ENCODE data around the gene TTI1. TPM values are rescaled to one million over a fixed set of nuclear protein-coding genes. Genes with fewer than 3 reads are reported as not detected.

The TTI1 gene
- 52.1 and 55.9 TPM in 2 replicates for total RNA-seq (ENCODE audit: low replicate concordance)

- H3K36me3 ChIP-seq, result peaks cover 12% of the 10 kb centered on the region
- peak within 1 kb of the TSS; percentile 80 for H3K4me3 ChIP-seq
- peak within 1 kb of the TSS; percentile 90 for H3K9ac ChIP-seq
- H3K4me1 Mint-ChIP-seq, result peaks cover 35% of the 10 kb centered on the region
- H3F3A ChIP-seq (ENCODE audit: low read depth), result no peaks in the 10 kb centered on the region
- H3K9me3 ChIP-seq (ENCODE audit: low read depth), result no peaks in the 10 kb centered on the region
- peaks cover 4% of the 10 kb centered on the region for H3K27me3 Mint-ChIP-seq (ENCODE audit: insufficient read depth, low read depth)
- H3K36me3 Mint-ChIP-seq, result peaks cover 30% of the 10 kb centered on the region
- peak within 1 kb of the TSS; percentile 98 for H3K4me3 Mint-ChIP-seq
- H3K27me3 ChIP-seq, result no peaks in the 10 kb centered on the region
- H3K9me3 Mint-ChIP-seq, result peaks cover 5% of the 10 kb centered on the region
- peak within 1 kb of the TSS; percentile 97 for H3K27ac ChIP-seq
- H3K4me2 ChIP-seq, result peak within 1 kb of the TSS; percentile 91
- H3K79me2 ChIP-seq (ENCODE audit: low read depth), result peaks cover 96% of the 10 kb centered on the region
- no peaks in the 10 kb centered on the region for H4K20me1 ChIP-seq (ENCODE audit: low read depth)
- TF ChIP-seq EZH2phosphoT487 (IDR thresholded peaks at IDR 0.05) (no peak), EZH2 (IDR thresholded peaks at IDR 0.05) (peak; percentile 9)
- peak within 1 kb of the TSS; percentile 98 for H3K27ac Mint-ChIP-seq
- peak; percentile 94 for DNase-seq (ENCODE audit: low spot score)
- H2AFZ ChIP-seq (replicated peaks), result peak within 1 kb of the TSS; percentile 94
- peaks cover 27% of the 10 kb centered on the region for H3K4me1 ChIP-seq
Observed at GRCh38 chr20:38033330-38034107, at the start of gene TTI1, which contains the start of gene RPRD1B. Gene TTI1, minus strand, starts transcription at chr20:38033456. Its CDS starts 19,640 bp downstream, at chr20:38013816. Gene RPRD1B, plus strand, starts transcription at chr20:38033746. Its CDS starts 202 bp downstream, at chr20:38033948.

DNA sequence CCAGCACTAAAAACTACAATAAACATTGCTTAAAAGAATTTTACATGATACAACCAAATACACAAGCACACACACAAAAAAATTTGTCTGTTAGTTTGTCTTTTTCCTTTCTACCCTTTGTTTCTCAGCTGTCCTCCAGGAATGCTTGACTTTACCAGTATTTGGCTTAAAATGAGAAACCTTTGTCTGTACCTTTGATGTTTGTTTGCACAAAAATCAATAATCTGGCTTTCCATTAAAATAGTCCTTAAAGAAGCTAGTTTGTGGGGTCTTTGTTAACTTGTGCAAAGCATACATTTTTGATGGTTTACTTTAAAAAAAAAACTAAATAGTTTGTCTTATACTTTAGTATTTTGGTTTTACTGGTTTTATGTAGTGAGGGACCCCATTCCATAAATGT lies 49.6 kb upstream of the TTI1 start:
- Mint-ChIP-seq H3K27ac (no peak overlapping the region), H3K4me3 (no peak overlapping the region), H3K9me3 (peaks cover 20% of the 10 kb centered on the region), H3K36me3 (peaks cover 62% of the 10 kb centered on the region), H3K4me1 (no peaks in the 10 kb centered on the region), H3K27me3 (ENCODE audit: insufficient read depth, low read depth) (peaks cover 5% of the 10 kb centered on the region)
- no peak for DNase-seq (ENCODE audit: low spot score)
- no peaks in the 10 kb centered on the region for H4K20me1 ChIP-seq (ENCODE audit: low read depth)
- H3F3A ChIP-seq (ENCODE audit: low read depth), result no peaks in the 10 kb centered on the region
- H3K36me3 ChIP-seq, result no peaks in the 10 kb centered on the region
- H3K27me3 ChIP-seq, result no peaks in the 10 kb centered on the region
- H3K79me2 ChIP-seq (ENCODE audit: low read depth), result peaks cover 55% of the 10 kb centered on the region
- TF ChIP-seq EZH2phosphoT487 (IDR thresholded peaks at IDR 0.05) (no peak), EZH2 (IDR thresholded peaks at IDR 0.05) (no peak)
- TF ChIP-seq, protein P1, sequence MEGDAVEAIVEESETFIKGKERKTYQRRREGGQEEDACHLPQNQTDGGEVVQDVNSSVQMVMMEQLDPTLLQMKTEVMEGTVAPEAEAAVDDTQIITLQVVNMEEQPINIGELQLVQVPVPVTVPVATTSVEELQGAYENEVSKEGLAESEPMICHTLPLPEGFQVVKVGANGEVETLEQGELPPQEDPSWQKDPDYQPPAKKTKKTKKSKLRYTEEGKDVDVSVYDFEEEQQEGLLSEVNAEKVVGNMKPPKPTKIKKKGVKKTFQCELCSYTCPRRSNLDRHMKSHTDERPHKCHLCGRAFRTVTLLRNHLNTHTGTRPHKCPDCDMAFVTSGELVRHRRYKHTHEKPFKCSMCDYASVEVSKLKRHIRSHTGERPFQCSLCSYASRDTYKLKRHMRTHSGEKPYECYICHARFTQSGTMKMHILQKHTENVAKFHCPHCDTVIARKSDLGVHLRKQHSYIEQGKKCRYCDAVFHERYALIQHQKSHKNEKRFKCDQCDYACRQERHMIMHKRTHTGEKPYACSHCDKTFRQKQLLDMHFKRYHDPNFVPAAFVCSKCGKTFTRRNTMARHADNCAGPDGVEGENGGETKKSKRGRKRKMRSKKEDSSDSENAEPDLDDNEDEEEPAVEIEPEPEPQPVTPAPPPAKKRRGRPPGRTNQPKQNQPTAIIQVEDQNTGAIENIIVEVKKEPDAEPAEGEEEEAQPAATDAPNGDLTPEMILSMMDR (IDR thresholded peaks at IDR 0.05), result no peak
- H2AFZ ChIP-seq (replicated peaks), result no peak overlapping the region
- H3K4me3 ChIP-seq, result no peak overlapping the region
- H3K4me2 ChIP-seq, result no peak overlapping the region
- H3K4me1 ChIP-seq, result peaks cover 6% of the 10 kb centered on the region
- H3K9me3 ChIP-seq (ENCODE audit: low read depth), result no peaks in the 10 kb centered on the region
- H3K27ac ChIP-seq, result no peak overlapping the region
- no peak overlapping the region for H3K9ac ChIP-seq

DNA sequence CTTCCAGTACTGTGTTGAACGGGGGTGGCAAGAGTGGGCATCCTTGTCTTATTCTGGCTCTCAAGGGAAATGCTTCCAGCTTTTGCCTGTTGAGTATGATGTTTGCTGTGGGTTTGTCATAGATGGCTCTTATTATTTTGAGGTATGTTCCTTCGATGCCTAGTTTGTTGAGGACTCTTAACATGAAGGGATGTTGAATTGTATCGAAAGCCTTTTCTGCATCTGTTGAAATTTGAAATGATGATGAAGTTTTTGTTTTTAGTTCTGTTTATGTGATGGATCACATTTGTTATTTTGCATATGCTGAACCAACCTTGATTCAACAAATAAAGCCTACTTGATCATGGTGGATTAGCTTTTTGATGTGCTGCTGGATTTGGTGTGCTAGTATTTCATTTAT lies 48.3 kb upstream of the TTI1 start:
- H3K36me3 Mint-ChIP-seq, result peaks cover 62% of the 10 kb centered on the region
- Histone ChIP-seq H3K36me3 (no peaks in the 10 kb centered on the region), H3F3A (ENCODE audit: low read depth) (no peaks in the 10 kb centered on the region), H3K79me2 (ENCODE audit: low read depth) (peaks cover 58% of the 10 kb centered on the region), H3K4me2 (no peak overlapping the region), H3K9ac (no peak overlapping the region), H3K27ac (no peak overlapping the region), H3K4me1 (peaks cover 6% of the 10 kb centered on the region), H3K9me3 (ENCODE audit: low read depth) (no peaks in the 10 kb centered on the region), H4K20me1 (ENCODE audit: low read depth) (no peaks in the 10 kb centered on the region), H3K27me3 (no peaks in the 10 kb centered on the region), H2AFZ (replicated peaks) (no peak overlapping the region), H3K4me3 (no peak overlapping the region)
- H3K9me3 Mint-ChIP-seq, result peaks cover 20% of the 10 kb centered on the region
- no peak overlapping the region for H3K27ac Mint-ChIP-seq
- no peaks in the 10 kb centered on the region for H3K4me1 Mint-ChIP-seq
- H3K27me3 Mint-ChIP-seq (ENCODE audit: insufficient read depth, low read depth), result peaks cover 5% of the 10 kb centered on the region
- no peak for DNase-seq (ENCODE audit: low spot score)
- no peak overlapping the region for H3K4me3 Mint-ChIP-seq
- TF ChIP-seq EZH2 (IDR thresholded peaks at IDR 0.05) (no peak), EZH2phosphoT487 (IDR thresholded peaks at IDR 0.05) (no peak)
- TF ChIP-seq, protein P1 (IDR thresholded peaks at IDR 0.05), result no peak

GRCh38 chr20:38079353-38079752 lies 46.1 kb upstream of the TTI1 start:
- no peak overlapping the region for H3K27ac Mint-ChIP-seq
- Histone ChIP-seq H3K4me2 (no peak overlapping the region), H2AFZ (replicated peaks) (no peak overlapping the region), H3K27me3 (no peaks in the 10 kb centered on the region), H3F3A (ENCODE audit: low read depth) (no peaks in the 10 kb centered on the region), H3K9me3 (ENCODE audit: low read depth) (no peaks in the 10 kb centered on the region), H3K4me3 (no peak overlapping the region), H4K20me1 (ENCODE audit: low read depth) (peaks cover 4% of the 10 kb centered on the region), H3K9ac (no peak overlapping the region), H3K36me3 (no peaks in the 10 kb centered on the region), H3K27ac (no peak overlapping the region), H3K4me1 (peaks cover 6% of the 10 kb centered on the region), H3K79me2 (ENCODE audit: low read depth) (peaks cover 68% of the 10 kb centered on the region)
- peaks cover 20% of the 10 kb centered on the region for H3K9me3 Mint-ChIP-seq
- peaks cover 5% of the 10 kb centered on the region for H3K27me3 Mint-ChIP-seq (ENCODE audit: insufficient read depth, low read depth)
- H3K4me1 Mint-ChIP-seq, result no peaks in the 10 kb centered on the region
- H3K4me3 Mint-ChIP-seq, result no peak overlapping the region
- peaks cover 53% of the 10 kb centered on the region for H3K36me3 Mint-ChIP-seq
- TF ChIP-seq EZH2 (IDR thresholded peaks at IDR 0.05), result no peak
- TF ChIP-seq, protein P1 (IDR thresholded peaks at IDR 0.05), result no peak
- TF ChIP-seq EZH2phosphoT487 (IDR thresholded peaks at IDR 0.05), result no peak
- no peak for DNase-seq (ENCODE audit: low spot score)

Measured in neural progenitor cell (in vitro differentiated cells).